Adipocyte (in vitro differentiated cells): ENCODE measurements around the gene RIN3.

Experiments
- DNase-seq: peaks from one replicate; pipeline ENCODE4 v3.0.0-alpha.2; 2015; ENCODE audit warnings: low read depth
- H3K27me3 ChIP-seq: replicated peaks from 2 replicates; pipeline ENCODE4 v1.7.0; 2013; ENCODE audit warnings: mild to moderate bottlenecking, low read length, moderate library complexity; ENCODE audit not compliant: control insufficient read depth, insufficient read depth
- H3K36me3 ChIP-seq: 2 replicates; pipeline ENCODE4 v1.7.0; 2013; ENCODE audit warnings: low read length, mild to moderate bottlenecking, moderate library complexity; ENCODE audit not compliant: control insufficient read depth, insufficient read depth, severe bottlenecking
- H3K4me1 ChIP-seq: 2 replicates; pipeline ENCODE4 v1.7.0; 2013; ENCODE audit warnings: mild to moderate bottlenecking, low read length, moderate library complexity; ENCODE audit not compliant: control insufficient read depth, insufficient read depth
- H3K4me3 ChIP-seq: 2 replicates; pipeline ENCODE4 v1.7.0; 2013; ENCODE audit warnings: mild to moderate bottlenecking, low read length, moderate library complexity
- H3K9ac ChIP-seq: 2 replicates; pipeline ENCODE4 v1.7.0; 2013; ENCODE audit warnings: mild to moderate bottlenecking, low read length, moderate library complexity
- H3K9me3 ChIP-seq: 2 replicates; pipeline ENCODE4 v1.7.0; 2013; ENCODE audit warnings: mild to moderate bottlenecking, low read length, moderate library complexity; ENCODE audit not compliant: control insufficient read depth

Gene RIN3

GRCh38 chr14:92729634-92730358 lies 216.2 kb downstream of the RIN3 start:
- H3K27me3 ChIP-seq: no peaks in the 10 kb centered on the region
- no peak overlapping the region for H3K9ac ChIP-seq
- peaks cover 7% of the 10 kb centered on the region for H3K9me3 ChIP-seq
- H3K4me1 ChIP-seq: peaks cover 10% of the 10 kb centered on the region
- DNase-seq: no peak
- no peak overlapping the region for H3K4me3 ChIP-seq
- peaks cover 18% of the 10 kb centered on the region for H3K36me3 ChIP-seq

GRCh38 chr14:92731622-92732115 lies 218.1 kb downstream of the RIN3 start:
- H3K27me3 ChIP-seq: no peaks in the 10 kb centered on the region
- DNase-seq: no peak
- no peak overlapping the region for H3K4me3 ChIP-seq

GRCh38 chr14:92733007-92733406 lies 219.4 kb downstream of the RIN3 start:
- Histone ChIP-seq H3K4me1 (no peaks in the 10 kb centered on the region), H3K9me3 (peaks cover 7% of the 10 kb centered on the region), H3K27me3 (no peaks in the 10 kb centered on the region), H3K4me3 (no peak overlapping the region), H3K36me3 (peaks cover 18% of the 10 kb centered on the region), H3K9ac (no peak overlapping the region)
- DNase-seq: no peak

More at GRCh38 chr14:92731622-92732115, 218.1 kb downstream of the RIN3 start:
- Histone ChIP-seq H3K9ac (no peak overlapping the region), H3K9me3 (peaks cover 7% of the 10 kb centered on the region), H3K4me1 (peaks cover under 1% of the 10 kb centered on the region), H3K36me3 (peaks cover 18% of the 10 kb centered on the region)

- Histone ChIP-seq H3K27me3 (no peaks in the 10 kb centered on the region), H3K9ac (no peak overlapping the region), H3K36me3 (peaks cover 18% of the 10 kb centered on the region), H3K4me3 (no peak overlapping the region), H3K4me1 (no peaks in the 10 kb centered on the region), H3K9me3 (peaks cover 7% of the 10 kb centered on the region)
- no peak for DNase-seq
Measured at GRCh38 chr14:92734618-92735017, 221.0 kb downstream of the RIN3 start.

- no peaks in the 10 kb centered on the region for H3K27me3 ChIP-seq
- DNase-seq: no peak
- H3K9me3 ChIP-seq: peaks cover 7% of the 10 kb centered on the region
- H3K9ac ChIP-seq: no peak overlapping the region
- H3K36me3 ChIP-seq: peaks cover 21% of the 10 kb centered on the region
- H3K4me3 ChIP-seq: no peak overlapping the region
- H3K4me1 ChIP-seq: no peaks in the 10 kb centered on the region
Measured at GRCh38 chr14:92735344-92735743, 221.8 kb downstream of the RIN3 start.

- Histone ChIP-seq H3K4me3 (no peak overlapping the region), H3K9me3 (no peaks in the 10 kb centered on the region), H3K36me3 (peaks cover 15% of the 10 kb centered on the region), H3K9ac (no peak overlapping the region), H3K4me1 (no peaks in the 10 kb centered on the region), H3K27me3 (no peaks in the 10 kb centered on the region)
- DNase-seq: no peak
Measured at GRCh38 chr14:92737206-92737605, 223.6 kb downstream of the RIN3 start.

GRCh38 chr14:92737619-92738188 lies 224.1 kb downstream of the RIN3 start:
- Histone ChIP-seq H3K36me3 (peaks cover 15% of the 10 kb centered on the region), H3K9ac (no peak overlapping the region), H3K27me3 (no peaks in the 10 kb centered on the region), H3K4me1 (no peaks in the 10 kb centered on the region), H3K9me3 (no peaks in the 10 kb centered on the region), H3K4me3 (no peak overlapping the region)
- no peak for DNase-seq
